Brain microvascular endothelial cell (primary cell): ENCODE measurements around the gene UBXN4.

Source experiments
- DNase-seq: peaks from one replicate; pipeline ENCODE4 v3.0.0-alpha.2; 2020
- H3K27ac ChIP-seq: fragments of 250-450 bp; sonication (Bioruptor Pico); 2 replicates; pipeline ENCODE4 v1.5.1; 2020; ENCODE audit warnings: mild to moderate bottlenecking, moderate library complexity
- H3K27me3 ChIP-seq: fragments of 250-450 bp; sonication (Bioruptor Pico); replicated peaks from 2 replicates; pipeline ENCODE4 v1.5.1; 2020; ENCODE audit warnings: mild to moderate bottlenecking
- H3K36me3 ChIP-seq: fragments of 250-450 bp; sonication (Bioruptor Pico); replicated peaks from 2 replicates; pipeline ENCODE4 v1.5.1; 2020; ENCODE audit warnings: mild to moderate bottlenecking
- H3K4me3 ChIP-seq: 2 replicates; pipeline ENCODE4 v1.5.1; 2011; ENCODE audit warnings: low read depth, mild to moderate bottlenecking, control low read depth, low read length, moderate library complexity
- CTCF ChIP-seq: IDR thresholded peaks from 2 replicates; pipeline ENCODE4 v1.5.1; 2011; ENCODE audit warnings: low read depth, mild to moderate bottlenecking, moderate library complexity, low read length, control low read depth, inconsistent platforms; ENCODE audit errors: missing control alignments
- in situ Hi-C: cut with HindIII; loops from 2 replicates; pipeline ENCODE4 v1.10.0; 2017; ENCODE audit warnings: low sequenced_read_pairs, low pct_ligation_motif_present

Gene UBXN4

GRCh38 chr2:135745545-135745944 is 3.9 kb downstream of the UBXN4 start:
- TF ChIP-seq CTCF, result no peak
- H3K27ac ChIP-seq, result peak overlapping the region; percentile 33
- no peaks in the 10 kb centered on the region for H3K27me3 ChIP-seq
- in situ Hi-C loops, result no loop called here
- no peak overlapping the region for H3K4me3 ChIP-seq
- peaks cover 3% of the 10 kb centered on the region for H3K36me3 ChIP-seq
- no peak for DNase-seq

DNA sequence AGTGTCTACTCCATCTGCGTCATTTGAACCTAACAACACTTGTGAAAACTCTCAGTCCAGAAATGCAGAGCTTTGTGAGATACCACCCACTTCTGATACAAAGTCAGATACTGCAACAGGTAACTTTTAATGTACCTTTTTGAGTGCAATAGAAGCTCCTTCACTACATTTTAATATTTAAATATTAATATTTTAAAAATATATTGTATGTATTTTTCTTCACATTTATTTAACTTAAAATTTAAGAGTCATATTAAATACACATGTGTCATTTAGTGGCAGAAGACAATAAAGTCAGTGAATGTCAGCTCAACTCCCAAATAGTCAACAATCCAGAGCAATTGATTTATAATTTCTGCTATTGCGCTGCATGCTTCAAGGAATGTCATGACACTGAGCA is 13.9 kb downstream of the UBXN4 start:
- Histone ChIP-seq H3K36me3 (peaks cover 33% of the 10 kb centered on the region), H3K27ac (no peak overlapping the region), H3K4me3 (no peak overlapping the region), H3K27me3 (no peaks in the 10 kb centered on the region)
- DNase-seq, result no peak
- in situ Hi-C loops, result no loop called here
- no peak for TF ChIP-seq CTCF

DNA sequence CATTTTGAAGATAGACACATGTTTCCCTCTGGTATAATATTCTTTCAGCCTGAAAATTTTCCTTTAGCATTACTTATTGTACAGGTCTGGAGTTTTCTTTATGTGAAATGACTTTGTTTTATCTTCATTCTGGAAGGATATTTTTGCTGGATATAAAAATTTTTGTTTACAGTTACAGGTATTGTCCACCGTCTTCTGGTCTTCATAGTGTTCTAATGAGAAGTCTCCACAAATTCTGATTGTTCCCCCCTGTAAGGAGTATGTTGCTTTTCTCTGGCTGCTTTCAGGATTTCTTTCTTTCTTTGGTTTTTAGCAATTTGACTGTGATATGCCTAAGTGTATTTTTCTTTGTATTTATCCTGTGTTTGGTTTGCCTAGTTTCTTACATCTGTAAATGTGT is 15.0 kb downstream of the UBXN4 start:
- H3K36me3 ChIP-seq, result peaks cover 38% of the 10 kb centered on the region
- in situ Hi-C loops, result no loop called here
- no peak overlapping the region for H3K27ac ChIP-seq

DNA sequence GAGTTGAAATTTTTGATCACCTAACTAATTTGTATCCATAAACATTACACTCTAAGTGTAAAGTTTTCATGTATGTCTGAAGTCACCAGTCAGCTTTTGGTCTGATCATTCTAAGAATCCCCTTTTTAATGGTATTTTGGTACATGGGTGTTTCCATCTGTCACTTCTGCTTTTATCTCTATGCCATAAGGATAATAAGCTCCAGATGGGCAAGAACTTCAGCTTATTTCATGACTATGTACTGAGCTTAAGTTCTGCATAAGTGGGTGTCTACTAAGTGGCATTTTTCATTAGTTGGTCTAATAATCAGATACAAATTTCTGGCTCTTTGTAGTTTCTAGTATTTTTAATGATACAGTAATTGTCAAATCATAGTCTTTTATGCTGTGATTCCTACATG is 20.4 kb downstream of the UBXN4 start:
- no peak for DNase-seq
- in situ Hi-C loops, result no loop called here
- H3K4me3 ChIP-seq, result no peak overlapping the region
- H3K36me3 ChIP-seq, result peaks cover 53% of the 10 kb centered on the region
- no peak overlapping the region for H3K27ac ChIP-seq
- H3K27me3 ChIP-seq, result no peaks in the 10 kb centered on the region
- no peak for TF ChIP-seq CTCF

More for the DNA sequence above, 15.0 kb downstream of the UBXN4 start:
- no peak for DNase-seq
- TF ChIP-seq CTCF, result no peak
- Histone ChIP-seq H3K4me3 (no peak overlapping the region), H3K27me3 (no peaks in the 10 kb centered on the region)

GRCh38 chr2:135762530-135762929 is 20.9 kb downstream of the UBXN4 start:
- no peak for DNase-seq
- peaks cover 54% of the 10 kb centered on the region for H3K36me3 ChIP-seq
- in situ Hi-C loops, result no loop called here
- no peaks in the 10 kb centered on the region for H3K27me3 ChIP-seq
- H3K27ac ChIP-seq, result no peak overlapping the region
- no peak overlapping the region for H3K4me3 ChIP-seq
- no peak for TF ChIP-seq CTCF

- peaks cover 54% of the 10 kb centered on the region for H3K36me3 ChIP-seq
- in situ Hi-C loops, result no loop called here
- H3K27me3 ChIP-seq, result no peaks in the 10 kb centered on the region
- no peak overlapping the region for H3K4me3 ChIP-seq
- no peak for TF ChIP-seq CTCF
- H3K27ac ChIP-seq, result no peak overlapping the region
- no peak for DNase-seq
Observed at GRCh38 chr2:135768863-135769262, 27.2 kb downstream of the UBXN4 start.
